H1 (cell line): Measurements from ENCODE around the gene MSANTD4. TPM values are rescaled to one million over a fixed set of nuclear protein-coding genes. Genes with fewer than 3 reads are reported as not detected.

Experiments used
- CTCF ChIA-PET: fragments of 300-600 bp; sonication (Branson Sonifier 250); formaldehyde crosslinking; loops from one replicate; lab custom pipeline; 2021; ENCODE audit not compliant: partially characterized antibody; lab: Charles Lee
- POLR2A ChIA-PET: fragments of 300-600 bp; sonication (Branson Sonifier 250); formaldehyde crosslinking; loops from one replicate; lab custom pipeline; 2021; ENCODE audit warnings: inconsistent platforms; ENCODE audit not compliant: partially characterized antibody; lab: Charles Lee
- DNase-seq, 2 experiments: peaks; one replicate each; pipeline versions ENCODE4 v3.0.0 to v3.0.0-alpha.2; 2010 to 2022; ENCODE audit warnings: low spot score in 2 of 2, low read depth in 1 of 2, mixed read lengths in 1 of 2
- FAIRE-seq: peaks from 2 replicates; lab custom pipeline; 2011; peaks lifted over from hg19 to GRCh38; lab: Jason Lieb, UNC
- H2AFZ ChIP-seq: 2 replicates; pipeline ENCODE4 v1.8.1; 2012; ENCODE audit warnings: low read length, inconsistent platforms
- H2AK5ac ChIP-seq: 2 replicates; pipeline ENCODE4 v1.6.1; 2013; ENCODE audit warnings: low read depth, low read length
- H2BK120ac ChIP-seq: replicated peaks from 2 replicates; pipeline ENCODE3; 2013; ENCODE audit warnings: low read depth, low read length, inconsistent platforms
- H2BK12ac ChIP-seq: 2 replicates; pipeline ENCODE4 v1.6.1; 2013; ENCODE audit warnings: low read depth, low read length
- H2BK15ac ChIP-seq: 2 replicates; pipeline ENCODE4 v1.6.1; 2013; ENCODE audit warnings: low read length
- H2BK20ac ChIP-seq: 2 replicates; pipeline ENCODE4 v1.6.1; 2013; ENCODE audit warnings: low read length
- H2BK5ac ChIP-seq: 2 replicates; pipeline ENCODE4 v1.6.1; 2013; ENCODE audit warnings: low read depth, low read length
- H3K14ac ChIP-seq: 2 replicates; pipeline ENCODE4 v1.6.1; 2013; ENCODE audit warnings: inconsistent platforms; ENCODE audit not compliant: insufficient read length
- H3K18ac ChIP-seq: 2 replicates; pipeline ENCODE4 v1.6.1; 2013; ENCODE audit warnings: low read length; ENCODE audit errors: extremely low read depth
- H3K23ac ChIP-seq: 2 replicates; pipeline ENCODE4 v1.6.1; 2013; ENCODE audit warnings: inconsistent platforms; ENCODE audit not compliant: insufficient read length
- H3K23me2 ChIP-seq: 2 replicates; pipeline ENCODE4 v1.6.1; 2013; ENCODE audit warnings: low read depth, low read length
- H3K27ac ChIP-seq: 2 replicates; pipeline ENCODE4 v1.6.1; 2011; ENCODE audit warnings: low read depth, low read length, inconsistent platforms
- H3K27me3 ChIP-seq, 4 experiments: replicated peaks in 1 of 4; 1 replicate in 1 of 4; 2 replicates in 3 of 4; pipeline versions ENCODE4 v1.6.1 to v1.8.1; 2011 to 2013; ENCODE audit warnings: low read length in 3 of 4, mild to moderate bottlenecking in 3 of 4, inconsistent platforms in 2 of 4, mixed read lengths in 2 of 4, moderate library complexity in 1 of 4; ENCODE audit not compliant: control insufficient read depth in 3 of 4, insufficient read depth in 3 of 4; ENCODE audit errors: extremely low read depth in 1 of 4
- H3K36me3 ChIP-seq, 4 experiments: 2 replicates each; pipeline versions ENCODE4 v1.6.1 to v1.8.1; 2011 to 2013; ENCODE audit warnings: mild to moderate bottlenecking in 4 of 4, low read length in 3 of 4, moderate library complexity in 2 of 4, control low read depth in 1 of 4, inconsistent platforms in 1 of 4; ENCODE audit not compliant: insufficient read depth in 4 of 4, control insufficient read depth in 2 of 4
- H3K4ac ChIP-seq: replicated peaks from 2 replicates; pipeline ENCODE3; 2013; ENCODE audit warnings: low read length, low read depth, mixed read lengths, inconsistent platforms; ENCODE audit not compliant: insufficient read length
- H3K4me1 ChIP-seq, 4 experiments: replicated peaks in 1 of 4; 1 replicate in 1 of 4; 2 replicates in 3 of 4; pipeline versions ENCODE4 v1.6.1 to v1.8.1; 2011 to 2013; ENCODE audit warnings: low read length in 3 of 4, inconsistent platforms in 2 of 4, mixed read lengths in 1 of 4; ENCODE audit not compliant: insufficient read depth in 4 of 4, control insufficient read depth in 3 of 4
- H3K4me2 ChIP-seq, 2 experiments: 2 replicates each; pipeline versions ENCODE4 v1.6.1 to v1.8.1; 2011 to 2013; ENCODE audit warnings: low read depth in 2 of 2, low read length in 2 of 2, control low read depth in 1 of 2, inconsistent platforms in 1 of 2, mild to moderate bottlenecking in 1 of 2; ENCODE audit not compliant: insufficient read depth in 1 of 2
- H3K4me3 ChIP-seq, 4 experiments: fragments of 200-600, 300-600 bp in 1 of 4; sonication (generic), shearing (Covaris generic), sonication (Bioruptor Twin) in 1 of 4; 2 replicates each; pipeline versions ENCODE4 v1.5.1 to v1.8.1; 2011 to 2016; ENCODE audit warnings: low read length in 4 of 4, low read depth in 3 of 4, control low read depth in 2 of 4, inconsistent platforms in 2 of 4, mild to moderate bottlenecking in 2 of 4, mixed read lengths in 1 of 4, moderate library complexity in 1 of 4; ENCODE audit not compliant: insufficient read depth in 2 of 4; ENCODE audit errors: extremely low read depth in 1 of 4
- H3K56ac ChIP-seq: replicated peaks from 2 replicates; pipeline ENCODE3; 2013; ENCODE audit warnings: low read depth, mild to moderate bottlenecking, mixed read lengths, low read length, inconsistent platforms; ENCODE audit not compliant: insufficient read length
- H3K79me1 ChIP-seq: 2 replicates; pipeline ENCODE4 v1.6.1; 2013; ENCODE audit warnings: low read depth, low read length, control low read depth
- H3K79me2 ChIP-seq, 2 experiments: 2 replicates each; pipeline versions ENCODE4 v1.6.1 to v1.8.1; 2012 to 2013; ENCODE audit warnings: low read length in 2 of 2, mild to moderate bottlenecking in 2 of 2, inconsistent platforms in 1 of 2; ENCODE audit not compliant: insufficient read depth in 2 of 2, control insufficient read depth in 1 of 2
- H3K9ac ChIP-seq, 4 experiments: replicated peaks in 1 of 4; 1 replicate in 1 of 4; 2 replicates in 3 of 4; pipeline versions ENCODE4 v1.6.1 to v1.8.1; 2011 to 2013; ENCODE audit warnings: low read depth in 3 of 4, low read length in 3 of 4, control low read depth in 2 of 4, mild to moderate bottlenecking in 2 of 4, moderate library complexity in 2 of 4, inconsistent platforms in 1 of 4; ENCODE audit errors: extremely low read depth in 1 of 4
- H3K9me3 ChIP-seq, 2 experiments: 2 replicates each; pipeline versions ENCODE4 v1.6.1 to v1.8.1; 2012 to 2013; ENCODE audit warnings: mild to moderate bottlenecking in 2 of 2, moderate library complexity in 2 of 2, control low read depth in 1 of 2, inconsistent platforms in 1 of 2, low read depth in 1 of 2, low read length in 1 of 2, mixed read lengths in 1 of 2; ENCODE audit not compliant: insufficient read depth in 2 of 2
- H4K20me1 ChIP-seq, 2 experiments: replicated peaks in 1 of 2; 2 replicates each; pipeline versions ENCODE3 to v1.8.1; 2011 to 2013; ENCODE audit warnings: inconsistent platforms in 2 of 2, low read length in 2 of 2, mild to moderate bottlenecking in 1 of 2; ENCODE audit not compliant: insufficient read depth in 2 of 2, control insufficient read depth in 1 of 2
- H4K5ac ChIP-seq: 2 replicates; pipeline ENCODE4 v1.6.1; 2013; ENCODE audit warnings: low read length, low read depth, mixed read lengths, inconsistent platforms; ENCODE audit not compliant: insufficient read length
- H4K8ac ChIP-seq: 2 replicates; pipeline ENCODE4 v1.8.0; 2013; ENCODE audit warnings: mild to moderate bottlenecking, moderate library complexity, low read length, inconsistent platforms; ENCODE audit not compliant: insufficient read depth; ENCODE audit errors: extremely low read depth
- H4K91ac ChIP-seq: replicated peaks from 2 replicates; pipeline ENCODE3; 2013; ENCODE audit warnings: low read length, mixed read lengths, inconsistent platforms; ENCODE audit not compliant: insufficient read length
- BCL11A ChIP-seq, 2 experiments: IDR thresholded peaks; one replicate each; pipeline ENCODE4 v1.6.1; 2011; ENCODE audit warnings: low read depth in 2 of 2, low read length in 2 of 2, mild to moderate bottlenecking in 2 of 2
- CTBP2 ChIP-seq: IDR thresholded peaks from 2 replicates; pipeline ENCODE4 v1.7.0; 2011; ENCODE audit warnings: borderline replicate concordance, mild to moderate bottlenecking, moderate library complexity, mixed read lengths, low read length; ENCODE audit not compliant: insufficient read depth, insufficient read length
- JUND ChIP-seq: IDR thresholded peaks from 2 replicates; pipeline ENCODE4 v1.6.1; 2011; ENCODE audit warnings: mild to moderate bottlenecking, improper control_type of control experiment, low read length
- POU5F1 ChIP-seq: IDR thresholded peaks from 2 replicates; pipeline ENCODE4 v1.6.1; 2011; ENCODE audit warnings: low read depth, mild to moderate bottlenecking, low read length, moderate library complexity
- SP4 ChIP-seq: IDR thresholded peaks from 2 replicates; pipeline ENCODE4 v1.6.1; 2012; ENCODE audit warnings: low read length, inconsistent platforms
- TAF1 ChIP-seq: IDR thresholded peaks from 2 replicates; pipeline ENCODE4 v1.6.1; 2011; ENCODE audit warnings: mild to moderate bottlenecking, low read depth, low read length
- TBP ChIP-seq: IDR thresholded peaks from 2 replicates; pipeline ENCODE4 v1.6.1; 2011; ENCODE audit warnings: low read depth, low read length, improper control_type of control experiment
- WGBS, 2 experiments: shearing (Covaris generic) in 1 of 2; methylation state at CpG; one replicate each; pipeline versions ENCODE4 v1.1.6 to v1.1.7; 2013 to 2015; ENCODE audit warnings: low lambda C conversion rate in 2 of 2, mixed read lengths in 2 of 2, inconsistent platforms in 1 of 2, low coverage in 1 of 2, missing lambda C conversion rate in 1 of 2; ENCODE audit not compliant: insufficient replicate concordance in 2 of 2, insufficient coverage in 1 of 2, insufficient read length in 1 of 2; ENCODE audit errors: extremely low coverage in 1 of 2, missing lambda C conversion rate in 1 of 2; 5-methylcytosine and 5-hydroxymethylcytosine counted together
- polyA plus RNA-seq, 7 experiments: library from polyadenylated mRNA; depleted of rRNA in 3 of 7; stranded (reverse) in 5 of 7; unstranded in 2 of 7; fragments of >200 nt in 5 of 7; fragments of 200-250 nt in 2 of 7; gene quantifications; 1 replicate in 5 of 7; 2 replicates in 1 of 7; 4 replicates in 1 of 7; pipeline versions ENCODE4 v1.2.1 to v1.2.3, GENCODE V29; 2011 to 2013; ENCODE audit warnings: missing spikeins in 2 of 7, mixed read lengths in 2 of 7
- total RNA-seq: library from RNA; stranded (reverse); fragmentation: NEBNext Ultra II Directional; extraction: Animal tissue kit (Norgen Biotek cat#: 25700); gene quantifications from 2 replicates; pipeline ENCODE4 v1.2.1, GENCODE V29; 2021
- TF ChIP-seq, protein P1 (sequence below): IDR thresholded peaks from 2 replicates; pipeline ENCODE4 v1.6.1; 2012; ENCODE audit warnings: inconsistent platforms

Gene MSANTD4
- total and polyA plus RNA-seq, 2 of the 8 experiments (the other 6 are each of a cell fraction or from before 2014, with no cell fraction given), result 5.1 to 21.9 TPM

DNA sequence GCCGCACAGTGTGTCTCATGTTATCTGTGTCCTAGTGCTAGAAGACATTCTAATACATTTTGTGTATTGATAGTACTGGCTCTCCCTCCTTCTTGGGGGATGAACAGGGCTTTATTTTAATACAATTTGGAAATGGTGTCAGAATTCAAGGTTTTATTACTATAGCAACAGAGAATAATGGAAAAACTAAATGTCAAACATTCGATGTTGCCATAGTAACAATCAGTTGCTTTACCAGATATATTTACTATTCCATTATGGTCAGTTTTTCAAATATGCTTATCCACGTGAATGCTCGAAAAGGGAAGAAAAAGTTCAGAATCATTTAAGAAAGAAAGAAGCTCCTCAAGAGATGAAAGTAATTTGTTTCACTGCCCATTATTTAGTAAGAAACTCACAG is 8.6 kb upstream of the MSANTD4 start:
- H3K14ac ChIP-seq, result no peak overlapping the region
- no peak overlapping the region for H3K9ac ChIP-seq
- peaks cover 0 to 1% (median 0%) of the 10 kb centered on the region in 4 experiments; a peak in 1 of 7 replicates for H3K27me3 ChIP-seq
- POLR2A ChIA-PET, result no interaction called here
- no peaks in the 10 kb centered on the region for H3K79me2 ChIP-seq
- H3K56ac ChIP-seq, result no peak overlapping the region
- H3K18ac ChIP-seq, result no peak overlapping the region
- no peak overlapping the region for H2BK5ac ChIP-seq
- H3K27ac ChIP-seq, result no peak overlapping the region
- H3K23ac ChIP-seq, result no peak overlapping the region
- DNase-seq (no peak), FAIRE-seq (no peak)
- no peaks in the 10 kb centered on the region for H3K9me3 ChIP-seq
- no peak overlapping the region for H3K4ac ChIP-seq
- H2AK5ac ChIP-seq, result no peak overlapping the region
- H2BK20ac ChIP-seq, result no peak overlapping the region
- H3K79me1 ChIP-seq, result no peaks in the 10 kb centered on the region
- no peak overlapping the region for H4K5ac ChIP-seq
- no peak overlapping the region for H3K4me2 ChIP-seq
- H2BK12ac ChIP-seq, result no peak overlapping the region
- H2BK15ac ChIP-seq, result no peak overlapping the region
- H2AFZ ChIP-seq, result no peak overlapping the region
- no peak overlapping the region for H2BK120ac ChIP-seq
- no peak overlapping the region for H3K4me3 ChIP-seq
- H4K8ac ChIP-seq, result no peak overlapping the region
- H3K4me1 ChIP-seq, result no peaks in the 10 kb centered on the region
- CTCF ChIA-PET, result no interaction called here
- no peak overlapping the region for H4K91ac ChIP-seq
- whole genome bisulfite sequencing, 2 experiments, result 78% methylated on average over 4 of the region's 4 CpGs; no CpG with 5 or more reads in 1 of the 2 experiments
- no peaks in the 10 kb centered on the region for H3K36me3 ChIP-seq
- no peaks in the 10 kb centered on the region for H4K20me1 ChIP-seq
- no peaks in the 10 kb centered on the region for H3K23me2 ChIP-seq
- TF ChIP-seq BCL11A (IDR thresholded peaks at IDR 0.05; ENCODE audit: low read depth in 2 of 2, low read length in 2 of 2), result no peak
- TF ChIP-seq SP4, result no peak
- TF ChIP-seq POU5F1, result no peak
- TF ChIP-seq, protein P1, sequence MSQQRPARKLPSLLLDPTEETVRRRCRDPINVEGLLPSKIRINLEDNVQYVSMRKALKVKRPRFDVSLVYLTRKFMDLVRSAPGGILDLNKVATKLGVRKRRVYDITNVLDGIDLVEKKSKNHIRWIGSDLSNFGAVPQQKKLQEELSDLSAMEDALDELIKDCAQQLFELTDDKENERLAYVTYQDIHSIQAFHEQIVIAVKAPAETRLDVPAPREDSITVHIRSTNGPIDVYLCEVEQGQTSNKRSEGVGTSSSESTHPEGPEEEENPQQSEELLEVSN, result no peak
- no peak for TF ChIP-seq CTBP2
- no peak for TF ChIP-seq TAF1
- no peak for TF ChIP-seq TBP
- no peak for TF ChIP-seq JUND
